Measurements from ENCODE around the gene TSN. TPM values are rescaled to one million over a fixed set of nuclear protein-coding genes. Genes with fewer than 3 reads are reported as not detected.

The TSN gene
- total and polyA plus RNA-seq, 10 of the 15 experiments (the other 5 are each of a cell fraction or from before 2014, with no cell fraction given): 45.6 to 102 (median 59.2) TPM

GRCh38 chr2:121776885-121777698 is 21.6 kb downstream of the TSN start:
- Histone ChIP-seq H3K27me3 (replicated peaks in 1 of 2; ENCODE audit: control insufficient read depth in 2 of 2, insufficient read depth in 2 of 2, low read length in 1 of 2) (no peaks in the 10 kb centered on the region), H3K36me3 (ENCODE audit: control insufficient read depth in 2 of 2, insufficient read depth in 2 of 2, low read length in 1 of 2) (no peaks in the 10 kb centered on the region), H3K4me1 (ENCODE audit: control insufficient read depth, insufficient read depth, low read length) (no peaks in the 10 kb centered on the region), H2AFZ (ENCODE audit: control insufficient read depth, low read depth, low read length) (no peak overlapping the region), H4K20me1 (ENCODE audit: control insufficient read depth, insufficient read depth) (no peaks in the 10 kb centered on the region), H3K9me3 (replicated peaks; ENCODE audit: control insufficient read depth, insufficient read depth, low read length) (no peaks in the 10 kb centered on the region), H3K4me2 (ENCODE audit: control insufficient read depth, insufficient read depth) (no peak overlapping the region), H3K79me2 (ENCODE audit: control insufficient read depth, insufficient read depth, low read length) (no peaks in the 10 kb centered on the region), H3K4me3 (no peak overlapping the region), H3K9ac (ENCODE audit: control insufficient read depth, insufficient read depth, low read length) (no peak overlapping the region), H3K27ac (ENCODE audit: control insufficient read depth, insufficient read depth) (no peak overlapping the region)
- intact Hi-C loops (cut with micrococcal nuclease; ENCODE audit: unreplicated experiment): no loop called here
- ChIA-PET SMC1A (ENCODE audit: uncharacterized antibody, unreplicated experiment) (no interaction called here), RAD21 (ENCODE audit: unreplicated experiment) (no interaction called here), CTCF (no interaction called here), POLR2A (no interaction called here)
- ATAC-seq: peak; percentile 48
- no TSS peak for BruUV-seq (replicated peaks)
- FAIRE-seq: no peak
- in situ Hi-C loops (cut with MboI): no loop called here
- WGBS (ENCODE audit: insufficient coverage, insufficient replicate concordance, low lambda C conversion rate, missing lambda C conversion rate): 23% methylated on average over 12 of the region's 12 CpGs
- no peak for DNase-seq (ENCODE audit: low read depth, low spot score)
- no peak for TF ChIP-seq BMI1 (IDR thresholded peaks at IDR 0.05; ENCODE audit: borderline replicate concordance)
- no peak for TF ChIP-seq EP300 (IDR thresholded peaks at IDR 0.05; ENCODE audit: borderline replicate concordance in 1 of 2, control insufficient read depth in 1 of 2, low read depth in 2 of 2, low read length in 2 of 2)
- no peak for TF ChIP-seq TBL1XR1 (IDR thresholded peaks at IDR 0.05; ENCODE audit: low read depth, low read length)
- no peak for TF ChIP-seq SMARCA5 (IDR thresholded peaks at IDR 0.05)
- no peak for TF ChIP-seq ZNF622 (IDR thresholded peaks at IDR 0.05)
- TF ChIP-seq, protein P1, sequence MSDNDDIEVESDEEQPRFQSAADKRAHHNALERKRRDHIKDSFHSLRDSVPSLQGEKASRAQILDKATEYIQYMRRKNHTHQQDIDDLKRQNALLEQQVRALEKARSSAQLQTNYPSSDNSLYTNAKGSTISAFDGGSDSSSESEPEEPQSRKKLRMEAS (IDR thresholded peaks at IDR 0.05; ENCODE audit: low read depth, low read length): no peak
- no peak for TF ChIP-seq NFYA (IDR thresholded peaks at IDR 0.05; ENCODE audit: borderline replicate concordance, low read depth, low read length)
- TF ChIP-seq SMC3 (IDR thresholded peaks at IDR 0.05; ENCODE audit: borderline replicate concordance, low read length): no peak
- TF ChIP-seq HCFC1 (IDR thresholded peaks at IDR 0.05; ENCODE audit: low read length): no peak
- no peak for TF ChIP-seq E2F4 (IDR thresholded peaks at IDR 0.05; ENCODE audit: low read depth, low read length)
- no peak for TF ChIP-seq ATF7 (IDR thresholded peaks at IDR 0.05; ENCODE audit: low read depth)
- no peak for TF ChIP-seq IRF4 (IDR thresholded peaks at IDR 0.05; ENCODE audit: low read depth, low read length)
- TF ChIP-seq SUPT20H (IDR thresholded peaks at IDR 0.05; ENCODE audit: borderline replicate concordance, control insufficient read depth, low read depth, low read length): no peak
- TF ChIP-seq ZNF217 (IDR thresholded peaks at IDR 0.05): no peak
